ENCODE measurements around the gene CROCC.

DNA sequence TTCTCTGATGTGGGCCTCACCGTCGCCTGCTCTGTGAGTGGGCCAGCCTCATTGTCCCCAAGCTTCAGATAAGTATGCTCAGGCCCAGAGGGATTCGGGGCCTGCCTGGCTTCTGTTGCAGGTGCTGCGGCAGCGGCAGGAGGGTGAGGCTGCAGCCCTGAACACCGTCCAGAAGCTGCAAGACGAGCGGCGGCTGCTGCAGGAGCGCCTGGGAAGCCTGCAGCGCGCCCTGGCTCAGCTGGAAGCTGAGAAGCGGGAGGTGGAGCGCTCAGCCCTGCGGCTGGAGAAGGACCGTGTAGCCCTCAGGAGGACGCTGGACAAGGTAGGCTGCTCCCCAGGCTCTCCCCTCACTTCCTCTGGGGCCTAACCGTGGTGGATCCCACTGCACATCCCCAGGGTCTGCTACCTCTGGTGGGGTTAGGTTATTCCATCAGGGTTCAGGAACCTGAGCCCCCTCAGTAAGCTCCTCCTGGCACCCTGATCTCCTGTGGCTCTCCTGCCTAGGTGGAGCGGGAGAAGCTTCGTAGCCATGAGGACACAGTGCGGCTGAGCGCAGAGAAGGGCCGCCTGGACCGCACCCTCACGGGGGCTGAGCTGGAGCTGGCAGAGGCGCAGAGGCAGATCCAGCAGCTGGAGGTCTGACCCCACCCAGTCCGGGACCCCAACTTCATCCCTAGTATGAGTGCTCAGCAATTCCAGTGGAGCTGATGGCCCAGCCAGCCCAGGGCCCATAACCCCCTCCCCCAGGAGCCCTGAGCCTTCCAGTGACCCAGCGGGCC lies 48.6 kb downstream of the CROCC start:
- TF ChIP-seq POLR2AphosphoS5 (IDR thresholded peaks at IDR 0.05) (no peak), POLR2A (IDR thresholded peaks at IDR 0.05) (no peak)
- TF ChIP-seq, protein P1, sequence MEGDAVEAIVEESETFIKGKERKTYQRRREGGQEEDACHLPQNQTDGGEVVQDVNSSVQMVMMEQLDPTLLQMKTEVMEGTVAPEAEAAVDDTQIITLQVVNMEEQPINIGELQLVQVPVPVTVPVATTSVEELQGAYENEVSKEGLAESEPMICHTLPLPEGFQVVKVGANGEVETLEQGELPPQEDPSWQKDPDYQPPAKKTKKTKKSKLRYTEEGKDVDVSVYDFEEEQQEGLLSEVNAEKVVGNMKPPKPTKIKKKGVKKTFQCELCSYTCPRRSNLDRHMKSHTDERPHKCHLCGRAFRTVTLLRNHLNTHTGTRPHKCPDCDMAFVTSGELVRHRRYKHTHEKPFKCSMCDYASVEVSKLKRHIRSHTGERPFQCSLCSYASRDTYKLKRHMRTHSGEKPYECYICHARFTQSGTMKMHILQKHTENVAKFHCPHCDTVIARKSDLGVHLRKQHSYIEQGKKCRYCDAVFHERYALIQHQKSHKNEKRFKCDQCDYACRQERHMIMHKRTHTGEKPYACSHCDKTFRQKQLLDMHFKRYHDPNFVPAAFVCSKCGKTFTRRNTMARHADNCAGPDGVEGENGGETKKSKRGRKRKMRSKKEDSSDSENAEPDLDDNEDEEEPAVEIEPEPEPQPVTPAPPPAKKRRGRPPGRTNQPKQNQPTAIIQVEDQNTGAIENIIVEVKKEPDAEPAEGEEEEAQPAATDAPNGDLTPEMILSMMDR (IDR thresholded peaks at IDR 0.05): no peak
